Measurements from ENCODE around the gene ZNF385B.

The ZNF385B gene

GRCh38 chr2:179787601-179788000, 73.8 kb downstream of the ZNF385B start:
- TF ChIP-seq EP300 (IDR thresholded peaks at IDR 0.05; ENCODE audit: borderline replicate concordance) (no peak), CEBPB (IDR thresholded peaks at IDR 0.05) (no peak), TEAD4 (IDR thresholded peaks at IDR 0.05) (no peak), YY1 (IDR thresholded peaks at IDR 0.05; ENCODE audit: low read depth) (no peak), NFIC (IDR thresholded peaks at IDR 0.05) (no peak), ZBTB7A (IDR thresholded peaks at IDR 0.05; ENCODE audit: low read depth) (no peak), RAD21 (IDR thresholded peaks at IDR 0.05; ENCODE audit: low read depth) (no peak), TAF1 (IDR thresholded peaks at IDR 0.05; ENCODE audit: low read depth) (no peak), MAX (IDR thresholded peaks at IDR 0.05) (no peak), REST (IDR thresholded peaks at IDR 0.05; ENCODE audit: low read depth) (no peak), CREB1 (IDR thresholded peaks at IDR 0.05; ENCODE audit: low read depth) (no peak), EGR1 (IDR thresholded peaks at IDR 0.05) (no peak), FOXM1 (IDR thresholded peaks at IDR 0.05; ENCODE audit: borderline replicate concordance, low read depth) (no peak), USF1 (IDR thresholded peaks at IDR 0.05) (no peak), TCF12 (IDR thresholded peaks at IDR 0.05; ENCODE audit: low read depth) (no peak)

- TF ChIP-seq ZBTB7A (IDR thresholded peaks at IDR 0.05; ENCODE audit: low read depth) (no peak), YY1 (IDR thresholded peaks at IDR 0.05; ENCODE audit: low read depth) (no peak), FOXM1 (IDR thresholded peaks at IDR 0.05; ENCODE audit: borderline replicate concordance, low read depth) (no peak), TAF1 (IDR thresholded peaks at IDR 0.05; ENCODE audit: low read depth) (no peak), CREB1 (IDR thresholded peaks at IDR 0.05; ENCODE audit: low read depth) (no peak), EP300 (IDR thresholded peaks at IDR 0.05; ENCODE audit: borderline replicate concordance) (no peak), CEBPB (IDR thresholded peaks at IDR 0.05) (no peak), NFIC (IDR thresholded peaks at IDR 0.05) (no peak), USF1 (IDR thresholded peaks at IDR 0.05) (no peak), RAD21 (IDR thresholded peaks at IDR 0.05; ENCODE audit: low read depth) (no peak), TEAD4 (IDR thresholded peaks at IDR 0.05) (no peak), TCF12 (IDR thresholded peaks at IDR 0.05; ENCODE audit: low read depth) (no peak), MAX (IDR thresholded peaks at IDR 0.05) (no peak)
Observed at GRCh38 chr2:179785902-179786301, 75.5 kb downstream of the ZNF385B start.

GRCh38 chr2:179773986-179774385, 87.4 kb downstream of the ZNF385B start:
- TF ChIP-seq NFIC (IDR thresholded peaks at IDR 0.05): no peak
- TF ChIP-seq REST (IDR thresholded peaks at IDR 0.05; ENCODE audit: low read depth): no peak
- no peak for TF ChIP-seq TEAD4 (IDR thresholded peaks at IDR 0.05)
- TF ChIP-seq CEBPB (IDR thresholded peaks at IDR 0.05): no peak
- TF ChIP-seq USF1 (IDR thresholded peaks at IDR 0.05): no peak
- TF ChIP-seq TAF1 (IDR thresholded peaks at IDR 0.05; ENCODE audit: low read depth): no peak

GRCh38 chr2:179772346-179772745, 89.1 kb downstream of the ZNF385B start:
- TF ChIP-seq CREB1 (IDR thresholded peaks at IDR 0.05; ENCODE audit: low read depth): no peak
- no peak for TF ChIP-seq TAF1 (IDR thresholded peaks at IDR 0.05; ENCODE audit: low read depth)
- no peak for TF ChIP-seq NFIC (IDR thresholded peaks at IDR 0.05)
- no peak for TF ChIP-seq TEAD4 (IDR thresholded peaks at IDR 0.05)
- no peak for TF ChIP-seq CEBPB (IDR thresholded peaks at IDR 0.05)
- no peak for TF ChIP-seq FOXM1 (IDR thresholded peaks at IDR 0.05; ENCODE audit: borderline replicate concordance, low read depth)
- no peak for TF ChIP-seq TCF12 (IDR thresholded peaks at IDR 0.05; ENCODE audit: low read depth)
- TF ChIP-seq ZBTB7A (IDR thresholded peaks at IDR 0.05; ENCODE audit: low read depth): no peak
- TF ChIP-seq RAD21 (IDR thresholded peaks at IDR 0.05; ENCODE audit: low read depth): no peak
- no peak for TF ChIP-seq YY1 (IDR thresholded peaks at IDR 0.05; ENCODE audit: low read depth)
- TF ChIP-seq MAX (IDR thresholded peaks at IDR 0.05): no peak

GRCh38 chr2:179771791-179772190, 89.6 kb downstream of the ZNF385B start:
- no peak for TF ChIP-seq TAF1 (IDR thresholded peaks at IDR 0.05; ENCODE audit: low read depth)

GRCh38 chr2:179770029-179770428, 91.4 kb downstream of the ZNF385B start:
- TF ChIP-seq EP300 (IDR thresholded peaks at IDR 0.05; ENCODE audit: borderline replicate concordance) (no peak), CEBPB (IDR thresholded peaks at IDR 0.05) (no peak), MAX (IDR thresholded peaks at IDR 0.05) (no peak), TEAD4 (IDR thresholded peaks at IDR 0.05) (no peak), YY1 (IDR thresholded peaks at IDR 0.05; ENCODE audit: low read depth) (no peak), FOXM1 (IDR thresholded peaks at IDR 0.05; ENCODE audit: borderline replicate concordance, low read depth) (no peak), TCF12 (IDR thresholded peaks at IDR 0.05; ENCODE audit: low read depth) (no peak), RAD21 (IDR thresholded peaks at IDR 0.05; ENCODE audit: low read depth) (no peak), TAF1 (IDR thresholded peaks at IDR 0.05; ENCODE audit: low read depth) (no peak), ZBTB7A (IDR thresholded peaks at IDR 0.05; ENCODE audit: low read depth) (no peak), USF1 (IDR thresholded peaks at IDR 0.05) (no peak), NFIC (IDR thresholded peaks at IDR 0.05) (no peak)

All from Ishikawa (cell line).